ENCODE data around the gene CCL1. TPM values are rescaled to one million over a fixed set of nuclear protein-coding genes. Genes with fewer than 3 reads are reported as not detected.

Gene CCL1
- total RNA-seq, 1 experiment from 2014 or later, result not detected

DNA sequence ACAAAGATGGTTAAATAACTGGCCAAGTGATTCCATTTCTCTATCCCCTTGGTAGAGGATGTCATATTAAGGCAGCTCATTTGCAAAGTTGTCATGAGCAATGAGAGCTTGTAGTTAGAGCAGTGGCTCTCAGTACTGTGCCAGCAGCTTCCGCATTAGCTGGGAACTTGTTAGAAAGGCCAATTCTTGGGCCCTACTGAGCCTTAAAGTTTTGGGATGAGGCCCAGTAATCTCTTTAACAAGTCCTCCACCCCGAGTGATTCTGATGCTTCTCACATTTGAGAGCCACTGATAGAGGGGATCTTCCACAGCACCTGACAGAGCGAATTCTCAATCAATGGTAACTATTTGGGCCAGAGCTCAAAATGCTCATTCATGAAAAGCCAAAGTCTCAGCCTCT lies 20.2 kb upstream of the CCL1 start:
- TF ChIP-seq TCF7L2 (IDR thresholded peaks at IDR 0.05; ENCODE audit: low read depth, low read length) (no peak), POLR2AphosphoS5 (IDR thresholded peaks at IDR 0.05; ENCODE audit: low read depth, low read length) (no peak)
- ATAC-seq, result no peak
- ChIA-PET CTCF (no interaction called here), POLR2A (no interaction called here)
- Histone ChIP-seq H3K4me1 (ENCODE audit: control insufficient read depth, insufficient read depth, low read length) (no peaks in the 10 kb centered on the region), H3K36me3 (ENCODE audit: control insufficient read depth, insufficient read depth, low read length) (no peaks in the 10 kb centered on the region), H3K4me3 (ENCODE audit: low read depth in 2 of 2, low read length in 2 of 2) (no peak overlapping the region), H3K27me3 (ENCODE audit: control insufficient read depth, insufficient read depth, low read length) (peaks cover 3% of the 10 kb centered on the region), H3K27ac (ENCODE audit: low read length) (no peak overlapping the region), H3K9me3 (ENCODE audit: control insufficient read depth, insufficient read depth, low read depth, low read length) (no peaks in the 10 kb centered on the region)
- intact Hi-C loops (cut with micrococcal nuclease; ENCODE audit: unreplicated experiment), result no loop called here
- no peak for DNase-seq (ENCODE audit: low read depth, low spot score)
- in situ Hi-C loops (cut with HindIII; ENCODE audit: low pct_unique_long_range_greater_than_20kb, low sequenced_read_pairs), result no loop called here
- no TSS peak for BruUV-seq (replicated peaks)

DNA sequence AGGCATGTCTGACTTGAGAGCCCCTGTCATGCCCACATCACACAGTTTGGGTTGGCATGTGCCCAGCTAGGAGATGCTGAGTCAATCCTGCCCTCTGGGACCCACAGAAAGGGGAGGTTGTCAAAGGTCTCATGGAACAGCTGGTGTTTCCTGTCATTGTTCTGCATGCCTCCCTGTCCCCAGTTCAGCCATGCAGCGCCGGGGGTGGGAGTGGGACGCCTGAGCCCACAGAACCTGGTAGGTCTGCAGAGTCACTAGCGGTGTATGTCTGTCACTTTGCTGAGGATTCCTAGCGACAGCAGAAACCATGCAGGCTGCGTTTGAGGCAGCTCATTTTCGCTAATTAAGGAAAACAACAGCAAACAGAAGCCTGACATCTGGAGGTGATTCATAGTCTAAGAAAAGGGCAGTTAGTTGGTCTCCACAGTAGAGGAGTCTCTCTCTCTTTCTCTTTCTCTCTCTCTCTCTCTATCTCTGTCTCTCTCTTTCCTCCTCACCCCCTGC lies 19.6 kb upstream of the CCL1 start:
- H3K27ac ChIP-seq (ENCODE audit: low read length), result no peak overlapping the region
- CTCF ChIA-PET, result no interaction called here
- H3K4me1 ChIP-seq (ENCODE audit: control insufficient read depth, insufficient read depth, low read length), result no peaks in the 10 kb centered on the region
- H3K9me3 ChIP-seq (ENCODE audit: control insufficient read depth, insufficient read depth, low read depth, low read length), result no peaks in the 10 kb centered on the region
- BruUV-seq (replicated peaks), result no TSS peak
- peaks cover 3% of the 10 kb centered on the region for H3K27me3 ChIP-seq (ENCODE audit: control insufficient read depth, insufficient read depth, low read length)
- ATAC-seq (peak; percentile 53; the same call in 1 of the 2 replicates), DNase-seq (ENCODE audit: low read depth, low spot score) (no peak)
- TF ChIP-seq, protein P1, sequence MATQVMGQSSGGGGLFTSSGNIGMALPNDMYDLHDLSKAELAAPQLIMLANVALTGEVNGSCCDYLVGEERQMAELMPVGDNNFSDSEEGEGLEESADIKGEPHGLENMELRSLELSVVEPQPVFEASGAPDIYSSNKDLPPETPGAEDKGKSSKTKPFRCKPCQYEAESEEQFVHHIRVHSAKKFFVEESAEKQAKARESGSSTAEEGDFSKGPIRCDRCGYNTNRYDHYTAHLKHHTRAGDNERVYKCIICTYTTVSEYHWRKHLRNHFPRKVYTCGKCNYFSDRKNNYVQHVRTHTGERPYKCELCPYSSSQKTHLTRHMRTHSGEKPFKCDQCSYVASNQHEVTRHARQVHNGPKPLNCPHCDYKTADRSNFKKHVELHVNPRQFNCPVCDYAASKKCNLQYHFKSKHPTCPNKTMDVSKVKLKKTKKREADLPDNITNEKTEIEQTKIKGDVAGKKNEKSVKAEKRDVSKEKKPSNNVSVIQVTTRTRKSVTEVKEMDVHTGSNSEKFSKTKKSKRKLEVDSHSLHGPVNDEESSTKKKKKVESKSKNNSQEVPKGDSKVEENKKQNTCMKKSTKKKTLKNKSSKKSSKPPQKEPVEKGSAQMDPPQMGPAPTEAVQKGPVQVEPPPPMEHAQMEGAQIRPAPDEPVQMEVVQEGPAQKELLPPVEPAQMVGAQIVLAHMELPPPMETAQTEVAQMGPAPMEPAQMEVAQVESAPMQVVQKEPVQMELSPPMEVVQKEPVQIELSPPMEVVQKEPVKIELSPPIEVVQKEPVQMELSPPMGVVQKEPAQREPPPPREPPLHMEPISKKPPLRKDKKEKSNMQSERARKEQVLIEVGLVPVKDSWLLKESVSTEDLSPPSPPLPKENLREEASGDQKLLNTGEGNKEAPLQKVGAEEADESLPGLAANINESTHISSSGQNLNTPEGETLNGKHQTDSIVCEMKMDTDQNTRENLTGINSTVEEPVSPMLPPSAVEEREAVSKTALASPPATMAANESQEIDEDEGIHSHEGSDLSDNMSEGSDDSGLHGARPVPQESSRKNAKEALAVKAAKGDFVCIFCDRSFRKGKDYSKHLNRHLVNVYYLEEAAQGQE (IDR thresholded peaks at IDR 0.05; ENCODE audit: insufficient read depth in 1 of 2, low read depth in 2 of 2, low read length in 1 of 2), result no peak
- TF ChIP-seq, protein P2, sequence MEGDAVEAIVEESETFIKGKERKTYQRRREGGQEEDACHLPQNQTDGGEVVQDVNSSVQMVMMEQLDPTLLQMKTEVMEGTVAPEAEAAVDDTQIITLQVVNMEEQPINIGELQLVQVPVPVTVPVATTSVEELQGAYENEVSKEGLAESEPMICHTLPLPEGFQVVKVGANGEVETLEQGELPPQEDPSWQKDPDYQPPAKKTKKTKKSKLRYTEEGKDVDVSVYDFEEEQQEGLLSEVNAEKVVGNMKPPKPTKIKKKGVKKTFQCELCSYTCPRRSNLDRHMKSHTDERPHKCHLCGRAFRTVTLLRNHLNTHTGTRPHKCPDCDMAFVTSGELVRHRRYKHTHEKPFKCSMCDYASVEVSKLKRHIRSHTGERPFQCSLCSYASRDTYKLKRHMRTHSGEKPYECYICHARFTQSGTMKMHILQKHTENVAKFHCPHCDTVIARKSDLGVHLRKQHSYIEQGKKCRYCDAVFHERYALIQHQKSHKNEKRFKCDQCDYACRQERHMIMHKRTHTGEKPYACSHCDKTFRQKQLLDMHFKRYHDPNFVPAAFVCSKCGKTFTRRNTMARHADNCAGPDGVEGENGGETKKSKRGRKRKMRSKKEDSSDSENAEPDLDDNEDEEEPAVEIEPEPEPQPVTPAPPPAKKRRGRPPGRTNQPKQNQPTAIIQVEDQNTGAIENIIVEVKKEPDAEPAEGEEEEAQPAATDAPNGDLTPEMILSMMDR (IDR thresholded peaks at IDR 0.05), result no peak
- TF ChIP-seq POLR2AphosphoS5 (IDR thresholded peaks at IDR 0.05; ENCODE audit: low read depth, low read length) (no peak), TCF7L2 (IDR thresholded peaks at IDR 0.05; ENCODE audit: low read depth, low read length) (no peak)
- POLR2A ChIA-PET, result no interaction called here
- H3K36me3 ChIP-seq (ENCODE audit: control insufficient read depth, insufficient read depth, low read length), result no peaks in the 10 kb centered on the region
- in situ Hi-C loops (cut with HindIII; ENCODE audit: low pct_unique_long_range_greater_than_20kb, low sequenced_read_pairs) (no loop called here), intact Hi-C loops (cut with micrococcal nuclease; ENCODE audit: unreplicated experiment) (no loop called here)
- no peak overlapping the region for H3K4me3 ChIP-seq (ENCODE audit: low read depth in 2 of 2, low read length in 2 of 2)

DNA sequence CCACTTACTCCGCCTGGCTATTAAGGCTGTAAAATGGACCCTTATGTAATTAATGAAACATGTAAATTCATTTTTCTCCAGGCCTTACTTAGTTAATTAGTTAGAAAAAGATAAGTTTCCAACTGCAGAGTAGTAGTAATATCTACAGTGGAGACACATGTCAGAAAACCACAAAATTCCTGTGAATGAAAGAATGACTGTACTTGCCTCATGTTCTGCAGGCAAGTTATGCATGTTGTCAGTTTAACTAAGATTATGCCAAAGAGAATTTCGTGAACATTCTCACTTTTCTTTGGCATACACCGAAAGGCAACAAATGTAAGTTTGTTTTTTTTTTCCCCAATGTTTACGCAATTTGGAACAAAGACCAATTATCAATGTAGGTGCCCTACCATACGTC lies 16.8 kb upstream of the CCL1 start:
- no peak overlapping the region for H3K27ac ChIP-seq (ENCODE audit: low read length)
- no peaks in the 10 kb centered on the region for H3K36me3 ChIP-seq (ENCODE audit: control insufficient read depth, insufficient read depth, low read length)
- H3K4me1 ChIP-seq (ENCODE audit: control insufficient read depth, insufficient read depth, low read length), result no peaks in the 10 kb centered on the region
- no TSS peak for BruUV-seq (replicated peaks)
- H3K4me3 ChIP-seq (ENCODE audit: low read depth in 2 of 2, low read length in 2 of 2), result no peak overlapping the region
- no peak for TF ChIP-seq POLR2AphosphoS5 (IDR thresholded peaks at IDR 0.05; ENCODE audit: low read depth, low read length)
- no peak for TF ChIP-seq TCF7L2 (IDR thresholded peaks at IDR 0.05; ENCODE audit: low read depth, low read length)
- TF ChIP-seq, protein P2 (IDR thresholded peaks at IDR 0.05), result no peak
- TF ChIP-seq SIN3A (IDR thresholded peaks at IDR 0.05; ENCODE audit: borderline replicate concordance, insufficient read depth, low read depth, low read length), result no peak
- TF ChIP-seq, protein P1 (IDR thresholded peaks at IDR 0.05; ENCODE audit: insufficient read depth in 1 of 2, low read depth in 2 of 2, low read length in 1 of 2), result no peak
- DNase-seq (ENCODE audit: low read depth, low spot score) (no peak), ATAC-seq (no peak)
- POLR2A ChIA-PET, result no interaction called here
- CTCF ChIA-PET, result interaction anchor here (1.3 kb wide), 1 partner anchor 18 kb away, joined by 3 read pairs; no protein-coding TSS in a partner anchor
- in situ Hi-C loops (cut with HindIII; ENCODE audit: low pct_unique_long_range_greater_than_20kb, low sequenced_read_pairs), result no loop called here
- intact Hi-C loops (cut with micrococcal nuclease; ENCODE audit: unreplicated experiment), result no loop called here
- no peaks in the 10 kb centered on the region for H3K9me3 ChIP-seq (ENCODE audit: control insufficient read depth, insufficient read depth, low read depth, low read length)
- peaks cover 3% of the 10 kb centered on the region for H3K27me3 ChIP-seq (ENCODE audit: control insufficient read depth, insufficient read depth, low read length)
